ENCODE data around the gene MEIS2.

The MEIS2 gene

DNA sequence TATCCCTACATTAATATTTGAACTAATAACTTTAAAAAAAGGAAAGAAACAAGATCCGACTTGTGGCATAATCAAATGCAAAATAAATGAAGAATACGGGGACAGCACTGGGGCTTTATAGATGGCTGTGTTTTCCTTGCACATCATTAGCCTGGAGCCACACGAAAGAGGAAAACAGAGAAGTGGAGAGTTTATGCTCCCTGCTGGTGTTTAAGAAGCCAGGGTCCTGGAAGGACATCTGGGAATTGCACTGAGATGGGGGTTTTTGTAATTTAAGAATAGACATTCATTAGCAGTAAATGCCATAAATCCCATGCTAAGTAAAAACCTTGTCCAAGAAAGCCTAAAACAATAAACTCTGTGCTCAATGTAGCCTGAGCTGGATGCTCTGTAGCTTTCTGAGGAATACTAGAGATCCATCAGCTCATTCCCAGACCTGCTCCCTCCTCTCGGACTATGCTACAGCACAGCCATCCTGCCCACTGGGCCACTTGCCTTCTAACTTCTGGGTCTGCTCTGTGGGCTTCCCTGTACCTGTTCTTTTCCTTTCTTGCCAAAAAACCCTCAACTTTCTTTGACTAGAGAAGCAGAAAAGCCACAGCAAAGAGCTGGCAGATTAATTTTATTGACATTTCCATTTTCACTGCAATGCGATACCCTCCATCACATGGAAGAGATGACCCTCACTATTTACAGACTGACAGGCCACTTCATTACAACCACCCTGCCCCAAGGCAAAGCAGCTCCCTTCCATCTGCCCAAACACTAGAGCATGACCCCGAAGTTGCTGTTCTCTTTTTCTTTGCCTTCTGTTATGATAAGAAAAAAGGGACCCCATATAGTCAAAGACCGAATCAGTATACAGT is 62.3 kb downstream of the MEIS2 start:
- H3K4me3 ChIP-seq (replicated peaks in 1 of 2; ENCODE audit: low read depth in 2 of 2, low read length in 2 of 2) = no peak overlapping the region
- DNase-seq (ENCODE audit: low read depth in 2 of 2) = no peak
- TF ChIP-seq, protein P1, sequence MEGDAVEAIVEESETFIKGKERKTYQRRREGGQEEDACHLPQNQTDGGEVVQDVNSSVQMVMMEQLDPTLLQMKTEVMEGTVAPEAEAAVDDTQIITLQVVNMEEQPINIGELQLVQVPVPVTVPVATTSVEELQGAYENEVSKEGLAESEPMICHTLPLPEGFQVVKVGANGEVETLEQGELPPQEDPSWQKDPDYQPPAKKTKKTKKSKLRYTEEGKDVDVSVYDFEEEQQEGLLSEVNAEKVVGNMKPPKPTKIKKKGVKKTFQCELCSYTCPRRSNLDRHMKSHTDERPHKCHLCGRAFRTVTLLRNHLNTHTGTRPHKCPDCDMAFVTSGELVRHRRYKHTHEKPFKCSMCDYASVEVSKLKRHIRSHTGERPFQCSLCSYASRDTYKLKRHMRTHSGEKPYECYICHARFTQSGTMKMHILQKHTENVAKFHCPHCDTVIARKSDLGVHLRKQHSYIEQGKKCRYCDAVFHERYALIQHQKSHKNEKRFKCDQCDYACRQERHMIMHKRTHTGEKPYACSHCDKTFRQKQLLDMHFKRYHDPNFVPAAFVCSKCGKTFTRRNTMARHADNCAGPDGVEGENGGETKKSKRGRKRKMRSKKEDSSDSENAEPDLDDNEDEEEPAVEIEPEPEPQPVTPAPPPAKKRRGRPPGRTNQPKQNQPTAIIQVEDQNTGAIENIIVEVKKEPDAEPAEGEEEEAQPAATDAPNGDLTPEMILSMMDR (IDR thresholded peaks at IDR 0.05; ENCODE audit: low read depth, low read length) = no peak

DNA sequence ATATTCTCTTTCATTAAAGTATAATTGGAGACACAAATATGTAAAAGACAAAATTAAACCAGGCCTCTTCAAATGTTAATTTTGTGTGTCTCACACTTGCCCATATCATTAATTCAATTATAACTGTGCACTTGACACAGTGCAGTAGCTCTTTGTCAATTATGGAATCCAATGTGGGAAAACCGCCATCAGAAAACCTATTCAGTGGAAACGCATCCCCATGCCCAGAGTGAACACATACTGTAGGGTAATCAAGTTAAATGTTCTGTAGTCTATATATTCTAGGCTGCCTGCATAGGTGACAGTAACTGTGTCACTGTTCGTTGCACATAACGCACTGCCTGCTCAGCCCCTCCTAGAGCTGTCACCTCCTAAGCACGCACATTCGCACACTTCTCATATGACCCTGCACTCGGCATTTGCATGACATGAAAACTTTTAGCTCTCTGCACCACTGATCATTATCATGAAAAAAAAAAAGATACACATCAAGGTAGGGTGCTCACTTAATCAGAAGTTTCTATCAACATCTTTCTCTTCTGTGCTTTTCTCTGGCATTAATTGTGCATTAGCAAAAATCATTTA is 63.2 kb downstream of the MEIS2 start:
- H3K4me3 ChIP-seq (replicated peaks in 1 of 2; ENCODE audit: low read depth in 2 of 2, low read length in 2 of 2) = no peak overlapping the region
- TF ChIP-seq, protein P1 (IDR thresholded peaks at IDR 0.05; ENCODE audit: low read depth, low read length) = no peak
- DNase-seq (ENCODE audit: low read depth in 2 of 2) = no peak

DNA sequence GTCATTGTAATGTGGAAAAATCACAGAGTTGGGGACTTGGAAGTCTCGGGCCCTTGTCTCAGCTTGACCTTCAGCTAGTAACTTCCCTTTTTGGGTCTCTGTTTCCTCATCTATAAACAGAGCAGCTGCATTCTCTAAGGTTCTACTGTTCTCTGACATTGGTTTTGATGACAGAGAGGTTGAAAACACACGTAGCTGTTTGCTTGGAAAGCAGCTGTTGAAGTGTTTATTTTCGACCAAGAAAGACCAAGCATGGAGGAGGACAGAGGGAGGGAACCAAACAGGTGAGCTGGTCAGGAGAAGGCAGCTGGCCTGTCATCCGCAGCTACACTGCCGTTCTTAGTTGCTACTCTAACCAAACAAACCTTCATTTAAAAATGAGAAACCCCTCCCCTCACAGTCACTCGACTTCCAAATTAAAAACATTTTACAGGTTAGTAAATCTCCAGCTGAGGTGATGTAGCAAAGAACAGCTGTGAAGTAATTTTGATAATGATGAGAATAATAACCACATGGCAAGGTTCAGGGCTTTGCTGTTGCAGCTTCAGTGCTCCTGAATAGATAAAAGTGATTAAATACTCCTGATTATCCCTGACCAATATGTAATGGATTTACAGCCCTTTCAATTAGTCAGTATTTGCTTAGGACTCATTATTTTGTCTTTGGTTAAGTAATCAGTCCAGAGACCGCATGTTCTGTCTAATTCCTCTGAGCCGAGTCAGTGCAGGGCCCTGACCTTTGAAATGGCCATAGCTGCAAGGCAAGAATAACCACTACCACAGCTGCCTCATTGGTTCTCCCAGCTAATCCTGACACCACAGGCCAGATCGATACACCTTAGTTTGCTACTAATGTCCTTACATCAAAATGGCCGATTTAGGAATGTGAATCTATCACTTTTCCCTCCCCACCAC is 65.3 kb downstream of the MEIS2 start:
- DNase-seq (ENCODE audit: low read depth in 2 of 2) = peak in 1 of 2 donors; percentile 41
- TF ChIP-seq, protein P1 (IDR thresholded peaks at IDR 0.05; ENCODE audit: low read depth, low read length) = no peak
- H3K4me3 ChIP-seq (replicated peaks in 1 of 2; ENCODE audit: low read depth in 2 of 2, low read length in 2 of 2) = no peak overlapping the region

DNA sequence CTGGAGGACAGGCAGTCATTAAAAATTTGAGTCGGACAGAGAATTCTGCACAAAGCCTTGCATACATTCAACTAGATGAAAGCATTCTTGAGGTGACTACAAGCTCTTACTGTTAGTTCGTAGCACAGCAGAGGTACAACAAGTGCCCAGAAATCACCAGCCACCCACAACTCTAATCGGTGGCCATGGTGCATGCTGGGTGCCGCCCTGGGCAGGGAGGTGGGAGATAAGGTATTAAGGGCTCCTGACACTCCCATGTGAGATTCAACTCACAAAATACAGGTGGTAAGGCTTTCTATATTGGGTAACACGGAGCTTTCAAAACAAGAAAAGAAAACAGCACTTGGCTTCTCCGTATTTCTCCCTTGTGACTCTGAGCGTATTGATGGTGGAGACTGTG is 66.0 kb downstream of the MEIS2 start:
- TF ChIP-seq, protein P1 (IDR thresholded peaks at IDR 0.05; ENCODE audit: low read depth, low read length) = no peak
- DNase-seq (ENCODE audit: low read depth in 2 of 2) = no peak

DNA sequence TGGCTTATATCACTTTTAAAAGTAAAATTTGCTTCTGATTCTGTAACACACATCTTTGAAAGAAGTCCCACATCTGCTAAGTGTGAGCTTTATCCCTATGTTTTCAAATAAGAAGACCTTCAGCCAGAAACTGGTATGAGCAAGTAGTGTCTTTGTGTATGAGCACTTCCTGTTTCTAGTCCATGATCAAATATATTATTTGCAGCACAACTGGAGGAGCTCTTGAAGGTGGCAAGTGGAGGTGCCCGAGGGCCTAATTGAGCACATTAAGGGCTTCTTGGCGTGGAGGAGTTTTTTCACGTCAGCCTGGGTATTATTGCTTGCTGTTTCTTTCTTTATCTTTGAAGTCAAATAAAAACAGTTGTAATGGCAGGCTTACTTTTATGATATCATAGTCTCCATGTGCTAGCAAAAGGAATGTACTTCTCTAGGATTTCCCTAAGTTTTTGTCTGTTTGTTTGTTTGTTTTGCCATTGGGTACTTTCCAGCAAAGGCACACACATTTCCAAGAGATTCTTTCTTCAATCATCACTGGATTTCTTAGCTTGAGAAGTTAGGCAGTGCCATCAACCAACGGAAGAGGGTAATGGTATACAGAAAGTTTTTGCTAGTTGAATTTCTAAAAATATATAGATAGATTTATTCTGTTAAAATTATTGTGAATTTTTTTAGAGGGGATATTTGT is 68.1 kb downstream of the MEIS2 start:
- TF ChIP-seq, protein P1 (IDR thresholded peaks at IDR 0.05; ENCODE audit: low read depth, low read length) = no peak
- DNase-seq (ENCODE audit: low read depth in 2 of 2) = peak in 1 of 2 donors; percentile 19
- no peak overlapping the region for H3K4me3 ChIP-seq (replicated peaks in 1 of 2; ENCODE audit: low read depth in 2 of 2, low read length in 2 of 2)

More for the DNA sequence above, 66.0 kb downstream of the MEIS2 start:
- no peak overlapping the region for H3K4me3 ChIP-seq (replicated peaks in 1 of 2; ENCODE audit: low read depth in 2 of 2, low read length in 2 of 2)

DNA sequence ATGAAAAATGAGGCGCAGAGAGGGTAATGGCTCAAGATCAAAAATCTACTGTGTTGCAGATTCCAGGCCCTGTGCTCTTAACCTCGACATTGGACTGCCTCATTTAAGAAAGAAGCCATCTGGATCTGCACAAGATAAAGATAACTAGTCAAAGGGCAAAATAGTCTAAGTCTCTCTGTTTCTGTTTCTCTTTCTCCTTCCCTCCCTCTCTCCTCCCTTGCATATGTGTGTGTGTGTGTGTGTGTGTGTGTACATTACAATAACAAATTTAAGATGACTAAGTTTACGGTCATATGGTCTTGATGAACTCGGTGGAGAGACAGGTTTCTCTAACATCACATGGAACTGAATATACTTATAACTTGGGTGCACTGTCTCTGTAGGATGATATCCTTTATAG is 69.2 kb downstream of the MEIS2 start:
- TF ChIP-seq, protein P1 (IDR thresholded peaks at IDR 0.05; ENCODE audit: low read depth, low read length) = no peak
- DNase-seq (ENCODE audit: low read depth in 2 of 2) = peak; percentile 75 to 84
- H3K4me3 ChIP-seq (replicated peaks in 1 of 2; ENCODE audit: low read depth in 2 of 2, low read length in 2 of 2) = no peak overlapping the region
